ENCODE results near the gene TFRC.
"Not testable (repeated sequence)": the region's sequence is repeated elsewhere in the genome, so short reads cannot be mapped to it uniquely, and the experiment has no call there.

TFRC gene

DNA sequence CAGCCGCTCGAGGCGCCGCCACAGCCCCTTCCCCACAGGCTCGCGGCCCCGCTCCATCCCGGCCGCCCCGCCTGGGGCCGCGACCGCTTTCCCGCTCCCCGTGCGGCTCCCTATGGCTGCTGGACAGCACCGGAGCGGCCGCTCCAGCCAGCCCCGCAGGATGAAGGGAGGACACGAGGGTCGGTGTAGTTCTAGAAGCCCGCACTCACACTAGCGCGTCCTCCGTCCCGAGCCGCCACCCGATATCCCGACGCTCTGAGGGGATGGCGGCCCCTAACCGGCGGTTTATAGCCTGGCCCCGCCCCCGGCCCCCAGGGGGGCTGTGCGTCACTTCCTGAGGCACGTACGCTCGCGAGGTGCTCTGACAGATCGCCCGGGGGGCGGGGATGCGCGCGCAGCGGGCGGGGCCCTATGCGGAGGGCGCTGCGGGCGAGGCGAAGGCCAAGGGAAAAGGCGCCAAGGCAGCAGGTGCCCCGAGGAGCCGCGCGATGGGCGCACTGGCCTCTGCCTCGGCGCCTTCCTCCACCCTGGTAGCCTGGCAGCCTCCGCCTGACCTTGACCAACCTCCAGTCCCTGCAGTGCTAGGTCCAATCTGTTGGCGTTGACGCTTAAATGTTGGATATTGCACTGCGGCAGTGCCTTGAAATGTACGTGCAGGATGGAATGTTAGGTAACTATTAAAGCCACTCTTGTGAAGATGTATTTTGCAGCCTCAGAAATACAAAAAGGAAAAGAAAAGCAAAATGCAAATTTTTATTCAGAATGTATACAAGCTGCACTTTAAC is at the start of gene TFRC:
Gene TFRC (minus strand): TSS at position 257 of the 785 bp plus-strand sequence. CDS start 4,991 bp downstream, outside the sequence.
- DNase-seq = peak; percentile 93

DNA sequence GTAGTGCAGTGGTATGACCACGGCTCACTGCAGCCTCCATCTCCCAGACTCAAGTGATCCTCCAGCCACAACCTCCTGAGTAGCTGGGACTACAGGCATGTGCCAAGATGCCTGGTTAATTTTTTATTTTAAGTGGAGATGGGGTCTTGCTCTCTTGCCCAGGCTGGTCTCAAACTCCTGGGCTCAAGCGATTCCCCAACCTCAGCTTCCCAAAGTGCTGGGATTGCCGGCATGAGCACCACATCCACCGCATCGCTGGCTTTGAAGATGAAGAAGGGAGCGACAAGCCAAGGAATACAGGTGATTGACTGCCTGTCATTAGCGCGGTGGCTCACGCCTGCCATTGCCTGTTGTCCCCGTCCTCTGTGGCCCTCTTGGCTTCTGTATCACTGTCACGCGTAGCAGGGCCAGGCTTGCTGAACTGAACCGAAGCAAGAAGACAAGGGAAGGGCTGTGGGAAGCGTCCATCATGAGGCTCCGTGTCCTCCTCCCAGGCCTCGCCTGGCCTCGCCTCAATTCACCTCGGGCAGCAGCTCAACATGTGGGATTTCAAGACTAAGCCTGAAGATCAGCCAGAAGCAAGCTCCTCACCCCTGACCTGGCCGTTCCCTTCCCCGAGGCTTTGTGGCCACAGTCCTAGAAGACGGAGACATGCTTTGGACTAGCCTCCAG is 46.4 kb upstream of the TFRC start:
- no peak for DNase-seq

DNA sequence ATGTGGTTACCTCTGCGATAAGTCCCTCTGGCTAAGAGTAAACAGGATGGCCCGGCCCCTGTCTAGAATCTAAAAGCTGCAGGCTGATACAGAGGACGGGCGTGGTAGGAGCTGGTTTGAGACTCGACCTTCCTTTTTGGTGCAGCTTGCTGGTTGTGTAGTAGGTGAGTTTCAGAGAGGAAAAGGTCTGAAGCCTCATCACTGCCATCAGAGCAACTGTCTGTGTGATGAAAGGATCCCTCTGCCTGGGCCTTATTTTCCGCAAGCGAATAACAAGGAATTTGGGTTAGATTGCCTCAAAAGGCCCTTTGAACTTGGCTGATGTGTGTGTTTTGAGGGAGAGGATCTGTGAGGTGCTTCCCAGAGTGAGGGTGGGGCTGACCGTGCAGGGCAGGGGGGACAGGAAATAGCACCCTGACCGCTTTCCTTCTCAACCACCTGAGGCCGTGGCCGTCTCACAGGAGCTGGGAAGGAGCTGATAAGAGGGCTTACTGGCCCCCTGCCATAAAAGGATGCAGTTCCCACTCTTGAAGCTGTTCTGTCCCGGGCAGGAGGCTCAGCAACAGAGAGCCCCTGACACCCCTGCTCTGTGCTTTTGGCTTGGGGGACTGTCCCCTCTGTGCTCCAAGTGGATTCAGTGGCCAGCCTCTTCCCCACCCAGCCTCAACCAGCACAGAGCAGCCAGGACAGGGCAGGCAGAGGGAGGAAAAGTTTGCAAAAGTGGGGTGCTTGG is 45.6 kb upstream of the TFRC start:
- DNase-seq = peak; percentile 59

DNA sequence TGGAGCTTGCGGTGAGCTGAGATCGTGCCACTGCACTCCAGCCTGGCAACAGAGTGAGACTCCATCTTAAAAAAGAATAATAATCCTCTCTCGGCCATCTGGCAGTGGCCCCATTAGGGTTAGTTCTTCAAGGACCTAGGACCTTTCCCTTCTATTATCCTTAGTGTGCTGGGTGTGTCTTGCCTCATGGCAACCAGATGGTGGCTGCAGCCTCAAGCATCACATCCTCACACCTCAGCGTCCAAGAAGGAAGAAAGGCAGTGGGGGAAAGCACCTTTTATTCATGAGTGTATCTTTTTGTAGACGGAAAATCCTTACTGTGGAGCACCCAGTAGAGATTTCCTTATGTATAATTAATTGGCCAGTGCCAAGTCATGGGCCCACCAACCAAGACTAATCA is 42.7 kb upstream of the TFRC start:
- DNase-seq = no peak

DNA sequence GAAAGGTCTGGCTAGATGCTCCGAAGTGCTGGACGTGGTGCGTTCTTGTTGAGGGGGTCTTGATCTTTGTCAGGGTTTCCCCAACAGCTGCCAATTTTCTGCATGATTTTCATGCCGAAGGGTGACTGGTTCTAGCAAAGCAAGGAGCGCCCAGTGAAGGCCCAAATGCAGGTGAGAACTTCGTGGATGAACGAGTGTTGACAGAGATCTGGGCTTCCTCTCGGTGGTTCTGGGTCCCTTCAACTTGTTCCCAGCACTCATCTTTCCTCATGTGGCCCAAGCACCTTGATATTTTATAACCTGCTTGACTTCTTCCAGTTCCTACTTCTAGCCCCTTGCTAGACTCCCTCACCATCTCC is 40.8 kb upstream of the TFRC start:
- DNase-seq = no peak

DNA sequence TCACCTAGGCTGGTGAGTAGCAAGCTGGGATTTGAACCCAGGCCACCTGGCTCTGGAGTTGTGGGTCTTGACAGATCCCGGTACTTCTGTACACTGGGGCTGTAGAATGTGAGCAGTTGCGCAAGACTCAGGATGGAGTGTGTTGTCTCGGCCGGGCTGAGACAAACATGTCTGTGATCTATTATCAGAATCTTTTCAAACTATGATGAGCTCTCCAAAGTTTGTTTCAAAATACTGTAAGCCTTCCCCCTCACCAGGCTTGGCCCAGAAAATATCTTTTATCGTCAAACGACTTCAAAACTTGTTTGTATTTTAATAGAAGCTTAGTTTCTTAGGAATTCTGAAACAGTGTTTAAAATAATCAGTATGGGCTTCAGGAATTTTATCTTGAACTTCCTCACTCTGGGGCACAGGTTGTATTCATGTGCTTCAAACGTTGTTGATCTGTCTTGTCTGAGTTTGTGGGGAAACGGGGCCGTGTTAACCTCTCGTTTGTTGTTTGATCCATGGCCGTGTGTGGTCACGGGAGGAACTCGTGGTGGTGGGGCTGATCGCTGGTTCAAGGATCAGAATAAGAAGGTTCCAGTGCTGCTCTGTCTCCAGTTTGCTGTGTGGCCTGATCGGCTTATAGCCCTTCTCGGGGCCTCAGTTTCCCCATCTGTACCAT is 40.3 kb upstream of the TFRC start:
- no peak for DNase-seq

DNA sequence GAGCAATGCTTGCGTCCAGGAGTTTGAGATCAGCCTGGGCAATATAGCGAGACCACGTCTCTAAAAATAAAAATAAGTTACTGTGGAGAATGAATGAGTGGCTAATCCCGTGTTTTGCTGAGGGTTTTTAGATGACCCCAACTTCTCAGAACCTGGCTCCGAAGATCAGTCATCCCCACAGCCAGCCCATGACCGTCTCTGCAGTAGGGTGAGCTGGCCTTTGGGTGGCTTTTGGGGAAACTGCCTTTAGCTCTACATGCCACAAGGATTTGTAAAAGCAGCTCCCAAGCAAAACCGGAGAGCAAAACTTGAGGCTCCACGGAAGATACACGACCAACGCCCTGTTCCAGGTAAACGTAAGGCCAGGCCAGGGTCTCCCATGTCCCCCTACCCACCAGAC is 39.2 kb upstream of the TFRC start:
- DNase-seq = no peak

DNA sequence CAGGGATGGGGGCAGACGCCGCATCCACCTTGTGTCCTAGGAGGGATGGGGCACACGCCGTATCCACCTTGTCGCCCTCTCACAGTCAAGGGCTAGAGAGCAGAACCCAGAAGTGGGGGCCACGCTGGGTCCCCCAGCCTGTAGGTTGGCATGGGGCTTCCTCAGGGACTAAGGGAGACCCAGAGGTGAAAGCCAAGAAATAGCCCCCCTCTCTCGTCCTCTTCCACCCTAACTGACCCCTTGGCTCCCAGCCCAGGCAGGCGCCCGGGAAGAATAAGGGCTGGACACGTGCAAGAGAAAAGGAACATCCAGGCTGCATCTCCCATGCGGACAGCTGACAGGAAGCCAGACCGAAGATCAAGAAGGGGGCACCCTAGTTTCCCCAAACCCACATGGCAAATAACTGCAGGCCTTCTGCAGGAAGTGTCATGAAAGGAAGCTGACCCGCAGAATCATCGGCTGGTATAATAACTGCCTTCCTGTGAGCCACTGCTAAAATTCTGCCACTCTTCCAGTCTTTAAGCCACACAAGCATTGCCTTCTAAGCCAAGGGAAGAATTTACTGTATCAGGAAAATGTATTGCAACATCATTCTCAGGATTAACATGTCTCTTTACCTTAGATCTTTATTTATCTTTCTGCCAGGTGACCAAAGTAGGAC is 38.5 kb upstream of the TFRC start:
- DNase-seq = peak; percentile 88

DNA sequence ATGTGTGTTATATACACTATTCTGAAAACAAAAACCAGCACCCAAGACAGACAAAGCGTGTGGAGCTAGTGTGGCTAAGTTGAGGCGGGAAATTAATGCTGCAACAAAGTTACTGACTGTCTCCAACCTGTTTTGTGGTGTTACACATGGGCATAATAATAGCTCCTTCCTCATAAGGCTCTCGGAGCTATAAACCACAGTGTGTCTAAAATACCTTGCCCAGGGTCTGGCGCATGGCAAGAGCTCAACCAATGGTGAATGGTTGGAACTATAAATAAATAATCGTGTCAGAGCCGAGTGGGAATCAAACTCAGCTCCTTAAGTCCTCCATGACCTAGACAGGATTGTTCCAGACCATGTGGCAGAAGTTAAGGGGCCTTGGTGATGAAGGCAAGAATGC is 35.9 kb upstream of the TFRC start:
- DNase-seq = peak; percentile 77

DNA sequence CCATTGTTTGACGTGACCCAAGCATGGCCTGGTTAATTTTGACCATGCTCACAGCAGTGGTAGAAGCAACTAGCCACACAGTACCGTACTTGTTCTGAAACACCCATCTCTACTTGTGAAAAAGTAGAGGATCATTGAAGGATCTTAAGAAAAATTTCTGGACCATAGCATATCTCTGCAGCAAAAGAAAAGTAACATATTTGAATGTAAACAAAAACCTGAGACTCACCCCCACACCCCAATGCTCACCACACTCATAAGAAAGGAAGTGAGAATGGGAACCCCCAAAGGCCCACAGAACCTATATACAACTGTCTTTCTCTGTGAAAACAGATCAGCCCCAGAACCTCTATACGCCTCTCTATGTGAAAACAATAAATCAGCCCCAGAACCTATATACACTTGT is 33.8 kb upstream of the TFRC start:
- DNase-seq = no peak

DNA sequence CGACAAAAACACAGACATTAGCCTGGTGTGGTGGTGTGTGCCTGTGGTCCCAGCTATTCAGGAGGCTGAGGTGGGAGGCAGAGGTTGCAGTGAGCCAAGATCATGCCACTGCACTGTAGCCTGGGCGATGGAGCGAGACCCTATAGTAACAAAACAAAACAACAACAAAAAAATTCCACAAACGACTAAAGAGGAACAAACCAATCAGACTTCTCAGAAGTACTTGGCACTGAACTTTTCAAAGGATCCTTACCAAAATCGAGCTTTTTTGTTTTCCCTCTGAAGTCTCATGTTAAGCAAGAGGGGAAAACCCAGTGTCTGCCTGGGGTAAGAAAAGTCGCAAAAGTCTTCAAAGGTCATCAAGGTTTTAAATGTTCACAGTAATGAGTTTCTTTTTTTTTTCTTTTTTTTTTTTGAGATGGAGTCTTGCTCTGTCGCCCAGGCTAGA is 30.1 kb upstream of the TFRC start:
- DNase-seq = no peak

DNA sequence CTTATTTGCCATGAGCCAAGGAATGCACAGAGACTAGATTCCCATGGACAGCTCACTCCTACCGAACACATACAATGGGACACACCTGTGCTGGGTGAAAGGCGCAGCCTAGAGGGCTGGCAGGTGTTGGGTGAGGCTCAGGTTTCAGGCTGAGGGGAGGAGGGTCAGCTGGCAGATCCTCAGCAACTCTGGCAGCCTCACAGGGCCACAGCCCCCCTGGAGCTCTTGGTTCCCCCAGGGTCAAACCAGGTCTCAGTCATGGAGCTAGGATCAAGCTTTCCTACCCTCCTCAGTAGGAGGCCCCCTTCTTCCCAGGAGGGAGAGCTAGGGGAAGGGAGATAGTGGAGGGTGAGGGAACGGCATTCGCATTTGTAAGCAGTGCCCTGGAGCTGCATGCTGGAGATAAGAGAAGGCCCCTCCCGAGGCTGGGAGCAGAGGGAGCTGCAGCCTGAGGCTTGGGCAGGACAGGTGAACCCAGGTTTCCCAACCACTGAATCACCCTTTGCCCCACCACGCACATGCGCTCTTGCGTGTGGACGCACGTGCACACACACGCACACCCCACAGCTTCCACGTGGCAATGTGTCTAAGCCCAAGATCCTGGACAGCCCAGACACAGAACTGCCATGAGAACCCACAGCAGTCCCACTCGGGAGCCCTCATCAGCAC is 26.3 kb upstream of the TFRC start:
- no peak for DNase-seq

DNA sequence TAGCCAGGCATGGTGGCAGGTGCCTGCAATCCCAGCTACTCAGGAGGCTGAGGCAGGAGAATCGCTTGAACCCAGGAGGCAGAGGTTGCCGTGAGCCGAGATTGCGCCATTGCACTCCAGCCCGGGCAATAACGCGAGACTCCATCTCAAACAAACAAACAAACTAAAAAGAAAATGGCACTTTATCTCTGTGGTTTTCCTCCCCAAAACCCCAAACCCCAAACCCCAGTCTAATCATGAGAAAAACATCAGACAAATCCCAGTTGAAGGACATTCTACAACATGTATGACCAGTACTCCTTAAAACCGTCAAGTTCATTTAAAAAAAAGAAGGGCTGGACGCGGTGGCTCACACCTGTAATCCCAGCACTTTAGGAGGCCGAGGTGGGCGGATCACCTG is 22.8 kb upstream of the TFRC start:
- not testable (repeated sequence) for DNase-seq

DNA sequence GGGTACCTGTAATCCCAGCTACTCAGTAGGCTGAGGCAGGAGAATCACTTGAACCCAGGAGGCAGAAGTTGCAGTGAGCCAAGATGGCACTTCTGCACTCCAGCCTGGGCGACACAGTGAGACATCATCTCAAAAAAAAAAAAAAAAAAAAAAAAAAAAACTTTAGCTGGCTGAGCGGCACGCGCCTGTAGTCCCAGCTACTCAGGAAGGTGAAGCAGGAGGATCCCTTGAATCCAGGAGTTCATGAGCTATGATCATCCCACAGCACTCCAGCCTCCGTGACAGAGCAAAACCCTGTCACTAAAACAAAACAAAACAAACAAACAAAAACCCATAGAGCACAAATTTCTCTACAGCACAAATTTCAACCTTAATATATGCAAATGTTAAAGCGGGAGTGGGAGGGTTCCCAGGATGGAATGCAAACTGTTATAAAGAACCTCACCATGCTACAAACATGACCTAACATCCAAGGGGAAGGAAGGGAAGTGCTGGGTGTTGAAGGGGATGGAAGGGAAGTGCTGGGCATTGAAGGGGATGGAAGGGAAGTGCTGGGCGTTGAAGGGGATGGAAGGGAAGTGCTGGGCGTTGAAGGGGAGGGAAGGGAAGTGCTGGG is 16.6 kb upstream of the TFRC start:
- DNase-seq = not testable (repeated sequence)

DNA sequence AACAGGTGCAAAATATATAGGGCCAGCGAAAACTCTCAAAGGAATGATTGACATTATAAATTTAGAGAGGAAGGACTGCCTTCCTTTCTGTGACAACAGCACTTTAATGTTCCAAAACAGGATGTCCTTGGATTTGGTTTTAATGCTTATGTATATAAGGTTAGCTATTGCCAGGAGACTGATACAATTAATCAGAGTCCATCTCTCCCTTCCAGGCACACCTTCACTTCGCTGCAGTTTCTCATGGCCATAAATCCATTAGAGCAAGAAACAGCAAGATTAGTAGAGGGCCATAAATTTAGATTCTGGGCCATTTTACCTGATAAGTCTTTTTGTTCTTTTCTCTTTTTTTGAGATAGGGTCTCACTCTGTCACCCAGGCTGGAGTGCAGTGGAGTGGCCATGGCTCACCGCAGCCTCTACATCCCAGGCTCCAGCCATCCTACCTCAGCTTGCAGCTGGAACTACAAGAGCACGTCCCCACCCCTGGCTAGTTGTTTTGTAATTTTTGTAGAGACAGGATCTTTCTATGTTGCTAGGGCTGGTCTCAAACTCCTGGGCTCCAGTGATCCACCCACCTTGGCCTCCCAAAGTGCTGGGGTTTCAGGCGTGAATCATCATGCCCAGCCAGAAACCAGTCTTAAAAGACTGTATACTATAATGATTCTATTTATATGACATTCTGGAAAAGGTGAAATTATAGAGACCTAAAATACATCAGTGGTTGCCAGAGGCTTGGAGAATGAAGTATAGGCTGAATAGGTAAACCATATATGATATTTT is 15.7 kb upstream of the TFRC start:
- no peak for DNase-seq

DNA sequence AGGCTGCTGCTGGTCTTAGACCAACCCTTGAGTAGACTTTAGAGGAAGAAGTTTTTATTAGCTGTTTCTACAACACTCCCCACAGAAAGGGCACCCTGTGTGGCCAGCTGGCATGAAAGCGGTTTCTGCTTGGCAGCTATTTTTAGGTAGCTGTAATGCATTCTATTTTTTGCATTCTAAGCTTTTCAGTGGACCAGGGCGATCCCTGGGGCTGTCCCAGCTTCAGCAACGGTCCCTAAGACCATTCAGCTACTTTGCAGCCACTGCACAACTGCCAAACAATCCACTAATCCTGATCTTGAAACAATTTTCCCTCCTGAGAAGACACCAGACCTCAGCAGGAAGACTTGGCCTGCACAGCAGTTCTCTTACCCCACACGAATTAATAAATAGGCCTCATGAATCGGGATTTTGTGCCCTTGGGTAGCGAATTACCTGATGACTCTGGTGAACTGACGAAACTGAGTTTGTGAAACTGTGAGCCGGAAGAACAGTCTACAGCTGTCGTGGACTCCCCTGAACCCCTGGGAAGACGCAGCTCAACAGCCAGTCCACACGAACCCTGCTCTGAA is 14.6 kb upstream of the TFRC start:
- peak; percentile 24 for DNase-seq

DNA sequence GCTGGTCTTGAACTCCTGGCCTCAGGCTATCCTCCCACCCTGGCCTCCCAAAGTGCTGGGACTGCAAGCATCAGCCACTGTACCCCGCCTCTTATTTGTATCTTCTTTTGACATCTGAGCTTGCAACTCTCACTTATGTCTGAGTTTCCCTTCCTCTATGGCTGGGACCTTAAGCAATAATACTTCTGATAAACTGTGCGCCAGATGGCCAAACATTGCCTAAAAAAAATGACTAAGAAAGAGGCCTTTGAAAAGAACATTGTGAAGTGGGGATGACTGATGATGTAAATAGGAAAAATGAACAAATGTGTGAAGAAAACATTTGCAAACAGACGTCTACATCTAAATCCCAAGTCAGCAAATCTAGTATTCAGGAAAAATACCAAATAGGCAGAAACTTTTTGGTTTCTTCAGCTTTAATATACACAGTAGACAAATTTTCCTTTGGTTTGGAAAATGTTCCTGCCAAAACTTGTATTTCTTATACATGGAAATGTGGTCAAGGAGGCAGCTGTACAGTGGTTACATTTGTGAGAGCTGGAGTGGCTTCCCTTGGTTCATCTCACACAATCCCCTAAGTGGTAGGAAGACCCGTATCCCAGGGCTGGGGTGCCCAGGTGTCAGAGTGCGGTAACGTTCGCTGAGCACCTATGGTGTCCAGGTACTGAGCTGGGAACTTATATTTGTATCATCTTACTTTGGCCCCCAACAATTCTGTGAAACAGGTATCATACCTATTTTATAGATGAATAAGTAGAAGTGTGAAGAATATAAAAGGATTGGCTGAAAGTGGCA is 11.6 kb upstream of the TFRC start:
- no peak for DNase-seq

DNA sequence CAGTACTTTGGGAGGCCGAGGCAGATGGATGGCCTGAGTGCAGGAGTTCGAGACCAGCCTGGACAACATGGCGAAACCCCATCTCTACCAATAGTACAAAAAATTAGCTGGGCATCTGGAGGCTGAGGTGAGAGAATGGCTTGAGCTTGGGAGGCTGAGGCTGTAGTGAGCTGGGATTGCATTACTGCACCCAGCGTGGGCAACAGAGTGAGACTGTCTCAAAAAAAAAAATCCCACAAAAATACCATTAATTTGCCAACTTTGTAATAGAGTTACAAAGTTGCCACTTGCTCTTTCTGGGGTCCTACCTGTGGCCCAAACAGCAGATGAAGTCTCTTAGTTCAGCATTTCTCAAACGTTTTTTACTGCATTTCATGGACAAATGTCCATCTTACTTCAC is 6.0 kb upstream of the TFRC start:
- no peak for DNase-seq

DNA sequence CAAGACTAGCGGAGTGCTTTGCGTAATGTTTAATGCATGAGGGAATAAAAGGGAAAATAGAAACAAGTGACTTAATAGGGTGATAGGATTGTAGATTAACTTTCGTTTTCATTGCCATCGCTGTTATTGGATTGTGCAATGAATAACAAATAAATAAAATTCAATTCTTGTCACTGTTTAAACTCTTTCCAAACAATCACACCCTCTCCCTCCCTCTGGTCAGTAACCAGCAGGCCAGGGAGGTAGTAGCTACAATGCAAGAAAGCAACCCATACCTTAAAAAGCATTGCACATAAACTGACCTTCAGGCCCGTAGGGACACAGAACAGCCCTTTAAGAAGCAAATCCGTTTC is 705 bp upstream of the TFRC start:
- DNase-seq = no peak
